K562 (cell line): ENCODE results near the gene TTC28. TPM values are rescaled to one million over a fixed set of nuclear protein-coding genes. Genes with fewer than 3 reads are reported as not detected.
A peak's percentile ranks its signal among the peaks of the same experiment; 100 is the strongest.

Experiments used
- BCL6 ChIP-seq: fragments of 250-450 bp; sonication (Bioruptor Pico); IDR thresholded peaks from 2 replicates; pipeline ENCODE4 v1.4.0; 2020
- CBX2 ChIP-seq: fragments of 200-600 bp; sonication (generic); IDR thresholded peaks from one replicate; pipeline ENCODE4 v1.6.1; 2012; ENCODE audit warnings: mild to moderate bottlenecking, low read length, inconsistent platforms; ENCODE audit not compliant: insufficient read depth, poor library complexity, severe bottlenecking
- CTBP1 ChIP-seq: fragments of 450-650 bp; IDR thresholded peaks from 2 replicates; pipeline ENCODE4 v1.6.1; 2016; ENCODE audit warnings: borderline replicate concordance
- JUND ChIP-seq, 2 experiments: IDR thresholded peaks; 2 replicates in 1 of 2; 3 replicates in 1 of 2; pipeline ENCODE4 v1.6.1; 2011; ENCODE audit warnings: borderline replicate concordance in 2 of 2, low read depth in 2 of 2, low read length in 2 of 2, improper control_type of control experiment in 1 of 2, missing biosample characterization in 1 of 2, missing genetic modification characterization in 1 of 2, missing genetic modification reagents in 1 of 2
- NFE2 ChIP-seq: IDR thresholded peaks from 2 replicates; pipeline ENCODE4 v1.6.1; 2014; ENCODE audit warnings: antibody characterized with exemption, low read depth
- RBM14 ChIP-seq: fragments of 200-400 bp; formaldehyde crosslinking; IDR thresholded peaks from 2 replicates; pipeline ENCODE4 v1.6.1; 2018; ENCODE audit warnings: low read depth, mild to moderate bottlenecking, low read length, moderate library complexity, borderline replicate concordance; ENCODE audit not compliant: insufficient read depth
- SIX5 ChIP-seq, 2 experiments: IDR thresholded peaks; 2 replicates each; pipeline ENCODE4 v1.6.1; 2011; ENCODE audit warnings: low read length in 2 of 2, borderline replicate concordance in 1 of 2, low read depth in 1 of 2, mild to moderate bottlenecking in 1 of 2, moderate library complexity in 1 of 2; ENCODE audit not compliant: insufficient read depth in 1 of 2
- ZNF407 ChIP-seq: fragments of 450-650 bp; IDR thresholded peaks from 2 replicates; pipeline ENCODE4 v1.6.1; 2016; ENCODE audit warnings: low read depth
- polyA plus RNA-seq, 8 experiments: library from polyadenylated mRNA; depleted of rRNA in 4 of 8; stranded (reverse) in 5 of 8; unstranded in 3 of 8; fragments of >200 nt; fragmentation: Nextera tagmentation in 2 of 8; fragmentation: Illumina TruSeq in 1 of 8; extraction: Ambion mirVana in 2 of 8; extraction: Trizol in 1 of 8; gene quantifications; 2 replicates each; pipeline versions ENCODE4 v1.2.1 to v1.2.3, GENCODE V29; 2011 to 2014; ENCODE audit warnings: inconsistent platforms in 1 of 8, missing spikeins in 1 of 8
- total RNA-seq, 7 experiments: library from RNA; depleted of rRNA in 6 of 7; stranded (reverse); fragments of >200 nt in 6 of 7; fragmentation: Illumina TruSeq in 2 of 7; extraction: Trizol in 2 of 7; gene quantifications; 2 replicates each; pipeline versions ENCODE4 v1.2.1 to v1.2.3, GENCODE V29; 2011 to 2021; ENCODE audit warnings: low replicate concordance in 1 of 7

Gene TTC28
- total and polyA plus RNA-seq, 9 of the 15 experiments (the other 6 are each of a cell fraction or from before 2014, with no cell fraction given) = 0.22 to 10.7 (median 3.1) TPM

- peak; percentile 78 for TF ChIP-seq NFE2
- no peak for TF ChIP-seq CBX2
- TF ChIP-seq CTBP1 = no peak
- no peak for TF ChIP-seq ZNF407
- TF ChIP-seq JUND (IDR thresholded peaks at IDR 0.05; ENCODE audit: borderline replicate concordance, low read depth, low read length) = peak; percentile 56; the same call in 1 of the 2 replicates
- peak; percentile 32; the same call in 1 of the 3 replicates for TF ChIP-seq JUND (tag; IDR thresholded peaks at IDR 0.05; ENCODE audit: borderline replicate concordance, low read depth, low read length)
- TF ChIP-seq RBM14 = no peak
- TF ChIP-seq SIX5 (IDR thresholded peaks at IDR 0.05; ENCODE audit: borderline replicate concordance in 1 of 2, insufficient read depth in 1 of 2, low read depth in 1 of 2, low read length in 2 of 2) = no peak
- no peak for TF ChIP-seq BCL6 (CRISPR knock-in tag)
Measured at GRCh38 chr22:27952091-27952490, 727.5 kb downstream of the TTC28 start (continued).
